Measurements from ENCODE around the gene ASCL5. TPM values are rescaled to one million over a fixed set of nuclear protein-coding genes. Genes with fewer than 3 reads are reported as not detected.
A peak's percentile ranks its signal among the peaks of the same experiment; 100 is the strongest.

The ASCL5 gene
- total and polyA plus RNA-seq, 9 of the 15 experiments (the other 6 are each of a cell fraction or from before 2014, with no cell fraction given) = 0.09 TPM; not detected in 8

- no peak overlapping the region for H3K4me2 ChIP-seq (ENCODE audit: insufficient read depth, low read length)
- H3K79me2 ChIP-seq (ENCODE audit: control insufficient read depth, insufficient read depth, low read length) = no peaks in the 10 kb centered on the region
- peak; percentile 98 for ATAC-seq
- peaks cover 20 to 51% of the 10 kb centered on the region in 2 experiments; a peak in 4 of 5 replicates for H3K27me3 ChIP-seq (ENCODE audit: control insufficient read depth in 2 of 2, insufficient read depth in 2 of 2, low read length in 2 of 2)
- peak; percentile 83 to 85 (median 84) for DNase-seq (ENCODE audit: extremely low read depth in 1 of 4, low spot score in 3 of 4)
- WGBS (ENCODE audit: insufficient coverage, low coverage, missing lambda C conversion rate) = 35% methylated on average over 71 of the region's 88 CpGs
- peaks cover 0 to 7% of the 10 kb centered on the region in 2 experiments; a peak in 2 of 5 replicates for H3K4me1 ChIP-seq (replicated peaks in 1 of 2; ENCODE audit: control insufficient read depth in 2 of 2, insufficient read depth in 2 of 2, low read length in 2 of 2)
- peak; percentile 98 for FAIRE-seq
- no peaks in the 10 kb centered on the region for H3K36me3 ChIP-seq (ENCODE audit: control insufficient read depth, insufficient read depth, low read length)
- in situ Hi-C loops (cut with MboI) (no loop called here), intact Hi-C loops (cut with micrococcal nuclease) (loop anchor here (1.0 to 10.0 kb wide), 2 partner anchors 28 to 70 kb away; no protein-coding TSS in a partner anchor)
- CTCF ChIA-PET (ENCODE audit: low intra/inter-chr PET ratio) = interaction anchor here (0.7 to 1.8 kb wide), 6 partner anchors 23 to 555 kb away, joined by 3 to 11 read pairs (median 4); no protein-coding TSS in a partner anchor
- no peaks in the 10 kb centered on the region for H3K9me3 ChIP-seq (replicated peaks; ENCODE audit: control insufficient read depth, insufficient read depth, low read depth, low read length)
- H3K4me3 ChIP-seq = no peak overlapping the region
- H3K27ac ChIP-seq (ENCODE audit: extremely low read depth, low read depth, low read length) = no peak overlapping the region
- H3K9ac ChIP-seq (ENCODE audit: insufficient read depth in 1 of 2, low read depth in 2 of 2, low read length in 2 of 2) = no peak overlapping the region
- BruUV-seq (replicated peaks) = no TSS peak
- H3K9me1 ChIP-seq (ENCODE audit: control insufficient read depth, insufficient read depth, low read length) = no peaks in the 10 kb centered on the region
- H4K20me1 ChIP-seq (replicated peaks; ENCODE audit: control insufficient read depth, insufficient read depth, low read length) = peaks cover 7% of the 10 kb centered on the region; the same call in 1 of the 2 replicates
- no peak overlapping the region for H2AFZ ChIP-seq (ENCODE audit: low read depth, low read length)
- POLR2A ChIA-PET = interaction anchor here (0.6 to 1.0 kb wide), 2 partner anchors 15 to 142 kb away, joined by 3 to 5 read pairs; no protein-coding TSS in a partner anchor
- peak; percentile 86 for TF ChIP-seq REST (IDR thresholded peaks at IDR 0.05; ENCODE audit: borderline replicate concordance)
- TF ChIP-seq REST (CRISPR knock-in tag; IDR thresholded peaks at IDR 0.05; ENCODE audit: low read depth) = no peak
- no peak for TF ChIP-seq RUNX1 (IDR thresholded peaks at IDR 0.05; ENCODE audit: low read depth)
- no peak for TF ChIP-seq CREB5 (CRISPR knock-in tag; IDR thresholded peaks at IDR 0.05)
- TF ChIP-seq, protein P1, sequence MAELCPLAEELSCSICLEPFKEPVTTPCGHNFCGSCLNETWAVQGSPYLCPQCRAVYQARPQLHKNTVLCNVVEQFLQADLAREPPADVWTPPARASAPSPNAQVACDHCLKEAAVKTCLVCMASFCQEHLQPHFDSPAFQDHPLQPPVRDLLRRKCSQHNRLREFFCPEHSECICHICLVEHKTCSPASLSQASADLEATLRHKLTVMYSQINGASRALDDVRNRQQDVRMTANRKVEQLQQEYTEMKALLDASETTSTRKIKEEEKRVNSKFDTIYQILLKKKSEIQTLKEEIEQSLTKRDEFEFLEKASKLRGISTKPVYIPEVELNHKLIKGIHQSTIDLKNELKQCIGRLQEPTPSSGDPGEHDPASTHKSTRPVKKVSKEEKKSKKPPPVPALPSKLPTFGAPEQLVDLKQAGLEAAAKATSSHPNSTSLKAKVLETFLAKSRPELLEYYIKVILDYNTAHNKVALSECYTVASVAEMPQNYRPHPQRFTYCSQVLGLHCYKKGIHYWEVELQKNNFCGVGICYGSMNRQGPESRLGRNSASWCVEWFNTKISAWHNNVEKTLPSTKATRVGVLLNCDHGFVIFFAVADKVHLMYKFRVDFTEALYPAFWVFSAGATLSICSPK (IDR thresholded peaks at IDR 0.05; ENCODE audit: borderline replicate concordance) = no peak
- TF ChIP-seq CHD1 (IDR thresholded peaks at IDR 0.05; ENCODE audit: low read length) = no peak
- TF ChIP-seq CREM (IDR thresholded peaks at IDR 0.05; ENCODE audit: low read depth) = 0 out of 2 replicates have a peak, but pooled peaks have one; percentile 48
- TF ChIP-seq ASH1L (IDR thresholded peaks at IDR 0.05; ENCODE audit: borderline replicate concordance, low read depth, partially characterized antibody) = no peak
- 0 out of 2 replicates have a peak, but pooled peaks have one; percentile 34 for TF ChIP-seq TARDBP (IDR thresholded peaks at IDR 0.05)
Observed at GRCh38 chr1:201114245-201115131, 12.5 kb downstream of the ASCL5 start.

Data from K562 (cell line).